OCI-M2 (cell line): ENCODE measurements around the gene PHACTR4.
"Not testable (repeated sequence)": the region's sequence is repeated elsewhere in the genome, so short reads cannot be mapped to it uniquely, and the experiment has no call there.

Source experiments
- DNase-seq: peaks from one replicate; lab custom pipeline; 2025; ENCODE audit not compliant: unreplicated experiment; lab: John Stamatoyannopoulos, UW

The PHACTR4 gene

GRCh38 chr1:28519946-28520725 is 150.6 kb downstream of the PHACTR4 start:
- DNase-seq: no peak

- not testable (repeated sequence) for DNase-seq
Observed at GRCh38 chr1:28520796-28521195, 151.3 kb downstream of the PHACTR4 start.

- no peak for DNase-seq
Observed at GRCh38 chr1:28521502-28522164, 152.1 kb downstream of the PHACTR4 start.

GRCh38 chr1:28522537-28522936 is 153.0 kb downstream of the PHACTR4 start:
- not testable (repeated sequence) for DNase-seq

GRCh38 chr1:28525002-28525642 is 155.6 kb downstream of the PHACTR4 start:
- not testable (repeated sequence) for DNase-seq

GRCh38 chr1:28526886-28527285 is 157.3 kb downstream of the PHACTR4 start:
- DNase-seq: no peak

GRCh38 chr1:28530456-28530855 is 160.9 kb downstream of the PHACTR4 start:
- DNase-seq: no peak

- no peak for DNase-seq
Observed at GRCh38 chr1:28534671-28535070, 165.1 kb downstream of the PHACTR4 start.

- DNase-seq: no peak
Observed at GRCh38 chr1:28535180-28535579, 165.6 kb downstream of the PHACTR4 start.

GRCh38 chr1:28537457-28538199 is 168.1 kb downstream of the PHACTR4 start:
- no peak for DNase-seq

- DNase-seq: no peak
Observed at GRCh38 chr1:28538286-28538685, 168.7 kb downstream of the PHACTR4 start.

GRCh38 chr1:28540651-28541050 is 171.1 kb downstream of the PHACTR4 start:
- no peak for DNase-seq

GRCh38 chr1:28541414-28542015 is 172.0 kb downstream of the PHACTR4 start:
- DNase-seq: not testable (repeated sequence)

- no peak for DNase-seq
Observed at GRCh38 chr1:28545246-28545628, 175.7 kb downstream of the PHACTR4 start.

GRCh38 chr1:28548318-28548717 is 178.8 kb downstream of the PHACTR4 start:
- DNase-seq: no peak
